ENCODE measurements around the gene SERPINA5. TPM values are rescaled to one million over a fixed set of nuclear protein-coding genes. Genes with fewer than 3 reads are reported as not detected.

SERPINA5 gene
- total RNA-seq, 1 experiment from 2014 or later, result 1.5 TPM

- ATAC-seq, result peak; percentile 10; the same call in 1 of the 2 replicates
- CTCF ChIA-PET, result interaction anchor here (0.7 to 4.6 kb wide), 6 partner anchors 13 to 190 kb away, joined by 3 to 38 read pairs (median 4); partner anchors contain the start of gene SERPINA9
Observed at GRCh38 chr14:94545131-94545841, 35.9 kb upstream of the SERPINA5 start.

GRCh38 chr14:94547151-94547680 lies 34.0 kb upstream of the SERPINA5 start:
- TF ChIP-seq FOXJ3 (CRISPR knock-in tag; IDR thresholded peaks at IDR 0.05; ENCODE audit: borderline replicate concordance) (no peak), AFF4 (CRISPR knock-in tag; IDR thresholded peaks at IDR 0.05; ENCODE audit: borderline replicate concordance) (no peak), ETV6 (CRISPR knock-in tag; IDR thresholded peaks at IDR 0.05) (no peak), RELA (CRISPR knock-in tag; IDR thresholded peaks at IDR 0.05; ENCODE audit: borderline replicate concordance) (no peak), ZBTB43 (CRISPR knock-in tag; IDR thresholded peaks at IDR 0.05) (no peak), HMGXB4 (CRISPR knock-in tag; IDR thresholded peaks at IDR 0.05) (no peak), USF2 (CRISPR knock-in tag; IDR thresholded peaks at IDR 0.05) (no peak), ATF1 (CRISPR knock-in tag; IDR thresholded peaks at IDR 0.05) (no peak), ATF6 (CRISPR knock-in tag; IDR thresholded peaks at IDR 0.05) (no peak), TP53 (CRISPR knock-in tag; IDR thresholded peaks at IDR 0.05) (no peak)
- peaks cover 32% of the 10 kb centered on the region for H3K4me1 Mint-ChIP-seq
- H3K27me3 Mint-ChIP-seq (ENCODE audit: low read depth), result no peaks in the 10 kb centered on the region; the same call in 1 of the 2 replicates
- H3K27ac Mint-ChIP-seq, result no peak overlapping the region
- peaks cover 1% of the 10 kb centered on the region for H3K9me3 Mint-ChIP-seq
- H3K4me3 Mint-ChIP-seq, result no peak overlapping the region
- H3K36me3 Mint-ChIP-seq, result no peaks in the 10 kb centered on the region
- ChIA-PET POLR2A (no interaction called here), CTCF (interaction anchor here (1.4 to 3.4 kb wide), 2 partner anchors 113 to 124 kb away, joined by 4 to 16 read pairs; no protein-coding TSS in a partner anchor)
- ATAC-seq (no peak), DNase-seq (ENCODE audit: low spot score) (no peak)

More at GRCh38 chr14:94545131-94545841, 35.9 kb upstream of the SERPINA5 start:
- TF ChIP-seq ZNF423 (CRISPR knock-in tag; IDR thresholded peaks at IDR 0.05) (peak; percentile 6; the same call in 1 of the 2 replicates), E2F1 (CRISPR knock-in tag; IDR thresholded peaks at IDR 0.05) (no peak)
- no peaks in the 10 kb centered on the region; the same call in 1 of the 2 replicates for H3K27me3 Mint-ChIP-seq (ENCODE audit: low read depth)
- POLR2A ChIA-PET, result no interaction called here
- H3K36me3 Mint-ChIP-seq, result no peaks in the 10 kb centered on the region
- H3K9me3 Mint-ChIP-seq, result no peaks in the 10 kb centered on the region
- H3K4me3 Mint-ChIP-seq, result no peak overlapping the region
- DNase-seq (ENCODE audit: low spot score), result no peak
- H3K4me1 Mint-ChIP-seq, result peaks cover 37% of the 10 kb centered on the region
- no peak overlapping the region for H3K27ac Mint-ChIP-seq

Measured in WTC11 (cell line).